SU-DHL-6 (cell line): ENCODE results near the gene RAB11FIP2.

Source experiments
- EZH2phosphoT487 ChIP-seq: fragments of 200-600 bp; sonication (generic), shearing (Covaris generic); conservative IDR thresholded peaks from 2 replicates; pipeline ENCODE4 v1.6.1; 2018; ENCODE audit warnings: mild to moderate bottlenecking, antibody characterized with exemption, low read length, moderate library complexity, mixed read lengths
- TF ChIP-seq, protein P1 (sequence below): fragments of 200-600 bp; sonication (generic); IDR thresholded peaks from one replicate; pipeline ENCODE4 v1.5.1; 2017; ENCODE audit warnings: antibody characterized with exemption, mild to moderate bottlenecking, low read length, moderate library complexity; ENCODE audit not compliant: insufficient read depth, poor library complexity, severe bottlenecking

GRCh38 chr10:118002581-118002980 is 44.2 kb downstream of the RAB11FIP2 start:
- TF ChIP-seq, protein P1, sequence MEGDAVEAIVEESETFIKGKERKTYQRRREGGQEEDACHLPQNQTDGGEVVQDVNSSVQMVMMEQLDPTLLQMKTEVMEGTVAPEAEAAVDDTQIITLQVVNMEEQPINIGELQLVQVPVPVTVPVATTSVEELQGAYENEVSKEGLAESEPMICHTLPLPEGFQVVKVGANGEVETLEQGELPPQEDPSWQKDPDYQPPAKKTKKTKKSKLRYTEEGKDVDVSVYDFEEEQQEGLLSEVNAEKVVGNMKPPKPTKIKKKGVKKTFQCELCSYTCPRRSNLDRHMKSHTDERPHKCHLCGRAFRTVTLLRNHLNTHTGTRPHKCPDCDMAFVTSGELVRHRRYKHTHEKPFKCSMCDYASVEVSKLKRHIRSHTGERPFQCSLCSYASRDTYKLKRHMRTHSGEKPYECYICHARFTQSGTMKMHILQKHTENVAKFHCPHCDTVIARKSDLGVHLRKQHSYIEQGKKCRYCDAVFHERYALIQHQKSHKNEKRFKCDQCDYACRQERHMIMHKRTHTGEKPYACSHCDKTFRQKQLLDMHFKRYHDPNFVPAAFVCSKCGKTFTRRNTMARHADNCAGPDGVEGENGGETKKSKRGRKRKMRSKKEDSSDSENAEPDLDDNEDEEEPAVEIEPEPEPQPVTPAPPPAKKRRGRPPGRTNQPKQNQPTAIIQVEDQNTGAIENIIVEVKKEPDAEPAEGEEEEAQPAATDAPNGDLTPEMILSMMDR: no peak
- TF ChIP-seq EZH2phosphoT487: no peak
